Osteoblast (primary cell): ENCODE results near the gene FYCO1. TPM values are rescaled to one million over a fixed set of nuclear protein-coding genes. Genes with fewer than 3 reads are reported as not detected.
A peak's percentile ranks its signal among the peaks of the same experiment; 100 is the strongest.

Experiments
- DNase-seq: peaks from one replicate; pipeline ENCODE4 v3.0.0; 2011; ENCODE audit warnings: low spot score, mixed read lengths; ENCODE audit not compliant: insufficient read length; ENCODE audit errors: missing footprints
- H2AFZ ChIP-seq: 2 replicates; pipeline ENCODE4 v1.6.0; 2011; ENCODE audit warnings: mild to moderate bottlenecking, low read length
- H3K27ac ChIP-seq: 2 replicates; pipeline ENCODE4 v1.5.1; 2011; ENCODE audit warnings: mild to moderate bottlenecking, low read depth, low read length, moderate library complexity
- H3K27me3 ChIP-seq: 2 replicates; pipeline ENCODE4 v1.6.0; 2012; ENCODE audit warnings: mild to moderate bottlenecking, control low read depth, inconsistent platforms, low read length, moderate library complexity; ENCODE audit not compliant: insufficient read depth
- H3K36me3 ChIP-seq: 2 replicates; pipeline ENCODE4 v1.5.1; 2011; ENCODE audit warnings: mild to moderate bottlenecking, low read length, control low read depth, moderate library complexity; ENCODE audit not compliant: insufficient read depth
- H3K4me1 ChIP-seq: 2 replicates; pipeline ENCODE4 v1.5.1; 2011; ENCODE audit warnings: mild to moderate bottlenecking, low read length, control low read depth, moderate library complexity; ENCODE audit not compliant: insufficient read depth
- H3K4me2 ChIP-seq: 2 replicates; pipeline ENCODE4 v1.6.0; 2011; ENCODE audit warnings: mild to moderate bottlenecking, low read length; ENCODE audit not compliant: insufficient read depth
- H3K4me3 ChIP-seq: fragments of 200-600 bp; sonication (generic); 3 replicates; pipeline ENCODE4 v1.5.1; 2012; ENCODE audit warnings: mild to moderate bottlenecking, low read length, inconsistent platforms; ENCODE audit not compliant: insufficient read depth
- H3K79me2 ChIP-seq: 2 replicates; pipeline ENCODE4 v1.6.0; 2012; ENCODE audit warnings: mild to moderate bottlenecking, low read length, control low read depth, inconsistent platforms; ENCODE audit not compliant: insufficient read depth
- H3K9me3 ChIP-seq: 2 replicates; pipeline ENCODE4 v1.5.1; 2011; ENCODE audit warnings: low read depth, low read length, control low read depth
- H4K20me1 ChIP-seq: 2 replicates; pipeline ENCODE4 v1.6.0; 2012; ENCODE audit warnings: mild to moderate bottlenecking, low read length, control low read depth; ENCODE audit not compliant: insufficient read depth
- total RNA-seq: library from RNA; depleted of rRNA; stranded (reverse); fragments of >200 nt; gene quantifications from 2 replicates; pipeline ENCODE4 v1.2.3, GENCODE V29; 2012
- TF ChIP-seq, protein P1 (sequence below): IDR thresholded peaks from 2 replicates; pipeline ENCODE4 v1.5.1; 2011; ENCODE audit warnings: mild to moderate bottlenecking, low read depth, low read length, moderate library complexity; ENCODE audit errors: extremely low read depth

The FYCO1 gene
- total RNA-seq, 1 donor = 25.0 TPM

DNA sequence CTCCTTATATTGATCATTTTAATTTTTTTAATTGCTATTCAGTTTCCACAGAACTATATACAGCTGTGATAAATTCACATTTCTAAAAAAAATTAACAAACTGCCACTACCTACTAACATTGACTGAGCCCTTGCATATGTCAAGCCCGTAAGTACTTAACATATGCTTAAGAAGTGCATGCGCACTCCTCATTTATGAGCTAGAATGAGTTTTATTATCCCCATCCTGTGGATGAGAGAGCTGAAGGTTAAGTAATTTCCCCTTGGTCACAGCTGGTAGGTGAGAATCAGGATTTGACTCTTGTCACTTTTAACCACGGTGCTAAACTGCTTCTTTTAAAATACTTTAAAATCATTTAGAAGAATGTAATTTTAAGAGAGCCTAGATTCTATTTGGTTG is 26.5 kb downstream of the FYCO1 start:
- no peak for DNase-seq
- Histone ChIP-seq H3K27ac (no peak overlapping the region), H3K27me3 (no peaks in the 10 kb centered on the region), H3K4me1 (peaks cover 29% of the 10 kb centered on the region), H3K4me3 (no peak overlapping the region), H3K36me3 (peaks cover 52% of the 10 kb centered on the region), H3K9me3 (no peaks in the 10 kb centered on the region), H2AFZ (no peak overlapping the region), H4K20me1 (peaks cover 6% of the 10 kb centered on the region), H3K79me2 (no peaks in the 10 kb centered on the region), H3K4me2 (no peak overlapping the region)
- TF ChIP-seq, protein P1, sequence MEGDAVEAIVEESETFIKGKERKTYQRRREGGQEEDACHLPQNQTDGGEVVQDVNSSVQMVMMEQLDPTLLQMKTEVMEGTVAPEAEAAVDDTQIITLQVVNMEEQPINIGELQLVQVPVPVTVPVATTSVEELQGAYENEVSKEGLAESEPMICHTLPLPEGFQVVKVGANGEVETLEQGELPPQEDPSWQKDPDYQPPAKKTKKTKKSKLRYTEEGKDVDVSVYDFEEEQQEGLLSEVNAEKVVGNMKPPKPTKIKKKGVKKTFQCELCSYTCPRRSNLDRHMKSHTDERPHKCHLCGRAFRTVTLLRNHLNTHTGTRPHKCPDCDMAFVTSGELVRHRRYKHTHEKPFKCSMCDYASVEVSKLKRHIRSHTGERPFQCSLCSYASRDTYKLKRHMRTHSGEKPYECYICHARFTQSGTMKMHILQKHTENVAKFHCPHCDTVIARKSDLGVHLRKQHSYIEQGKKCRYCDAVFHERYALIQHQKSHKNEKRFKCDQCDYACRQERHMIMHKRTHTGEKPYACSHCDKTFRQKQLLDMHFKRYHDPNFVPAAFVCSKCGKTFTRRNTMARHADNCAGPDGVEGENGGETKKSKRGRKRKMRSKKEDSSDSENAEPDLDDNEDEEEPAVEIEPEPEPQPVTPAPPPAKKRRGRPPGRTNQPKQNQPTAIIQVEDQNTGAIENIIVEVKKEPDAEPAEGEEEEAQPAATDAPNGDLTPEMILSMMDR = no peak

DNA sequence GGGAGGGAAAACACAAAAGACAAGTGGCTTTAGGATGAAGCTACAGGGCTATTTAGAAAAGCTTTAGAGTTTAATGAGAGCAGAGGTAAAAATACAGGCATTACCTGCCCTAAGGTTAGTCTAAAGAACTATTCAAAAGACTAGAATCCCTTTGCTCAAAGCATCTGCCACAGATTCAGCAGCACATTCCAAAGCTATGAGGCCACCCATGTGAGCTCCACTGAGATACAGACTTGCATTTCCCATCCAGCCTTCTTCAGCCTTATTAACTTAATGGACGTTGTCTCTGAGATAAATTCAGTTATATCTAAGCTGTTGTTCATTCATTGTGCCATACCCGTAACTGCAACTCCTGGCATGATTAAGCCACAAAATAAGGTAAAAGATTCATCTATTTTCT is 26.9 kb downstream of the FYCO1 start:
- no peak overlapping the region for H3K4me3 ChIP-seq
- H4K20me1 ChIP-seq = peaks cover 6% of the 10 kb centered on the region
- H2AFZ ChIP-seq = no peak overlapping the region
- H3K79me2 ChIP-seq = no peaks in the 10 kb centered on the region
- H3K9me3 ChIP-seq = no peaks in the 10 kb centered on the region
- no peaks in the 10 kb centered on the region for H3K27me3 ChIP-seq
- peaks cover 56% of the 10 kb centered on the region for H3K36me3 ChIP-seq
- peaks cover 28% of the 10 kb centered on the region for H3K4me1 ChIP-seq
- H3K27ac ChIP-seq = no peak overlapping the region
- TF ChIP-seq, protein P1 = no peak
- no peak overlapping the region for H3K4me2 ChIP-seq
- peak; percentile 89 for DNase-seq

DNA sequence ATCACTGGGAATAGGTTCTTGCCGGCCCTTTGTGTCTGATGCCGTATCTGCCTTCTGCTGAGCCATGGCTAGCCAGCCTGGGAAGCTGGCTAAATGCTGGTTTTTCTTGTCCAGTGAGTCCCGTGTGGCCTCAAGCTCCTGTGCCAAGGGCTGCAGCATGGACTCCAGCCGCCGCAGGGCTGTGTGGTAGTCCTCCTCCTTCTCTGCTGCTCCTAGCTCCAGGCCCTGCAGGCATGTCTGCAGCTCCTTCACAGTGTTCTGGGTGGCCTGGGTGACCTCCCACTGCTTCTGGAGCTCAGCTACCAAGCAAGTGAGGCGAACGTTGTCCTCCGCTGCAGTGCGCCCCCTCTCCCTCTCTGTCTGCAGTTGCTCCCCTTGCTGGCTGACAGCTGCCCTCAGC is 27.5 kb downstream of the FYCO1 start:
- H3K36me3 ChIP-seq = peaks cover 57% of the 10 kb centered on the region
- no peak overlapping the region for H3K4me3 ChIP-seq
- no peaks in the 10 kb centered on the region for H3K9me3 ChIP-seq
- no peak for DNase-seq
- H3K27me3 ChIP-seq = no peaks in the 10 kb centered on the region
- TF ChIP-seq, protein P1 = no peak
- H3K4me2 ChIP-seq = no peak overlapping the region
- H3K4me1 ChIP-seq = peaks cover 22% of the 10 kb centered on the region
- H3K27ac ChIP-seq = no peak overlapping the region
- H3K79me2 ChIP-seq = no peaks in the 10 kb centered on the region
- H2AFZ ChIP-seq = no peak overlapping the region
- H4K20me1 ChIP-seq = peaks cover 6% of the 10 kb centered on the region

DNA sequence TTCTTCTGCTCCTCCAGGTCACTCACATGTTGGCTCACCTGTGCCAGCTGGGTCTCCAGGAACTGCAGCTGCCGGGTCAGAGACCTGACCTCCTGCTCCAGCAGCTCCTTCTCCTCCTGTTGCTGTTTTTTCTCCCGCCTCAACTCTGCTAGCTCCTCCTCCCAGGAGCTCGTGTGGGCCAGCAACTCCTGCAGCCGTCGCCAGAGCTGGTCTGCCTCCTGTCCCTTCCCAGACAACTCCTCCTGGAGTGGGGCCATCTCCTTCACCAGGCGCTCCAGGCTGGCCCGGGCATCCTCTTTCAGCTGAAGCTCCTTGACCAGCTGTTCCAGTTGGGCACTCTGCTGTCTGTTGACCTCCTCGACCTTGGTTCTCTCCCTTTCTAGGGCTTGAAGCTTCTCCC is 27.9 kb downstream of the FYCO1 start:
- no peaks in the 10 kb centered on the region for H3K9me3 ChIP-seq
- TF ChIP-seq, protein P1 = no peak
- H4K20me1 ChIP-seq = peaks cover 6% of the 10 kb centered on the region
- peaks cover 57% of the 10 kb centered on the region for H3K36me3 ChIP-seq
- DNase-seq = no peak
- H3K27me3 ChIP-seq = no peaks in the 10 kb centered on the region
- H3K79me2 ChIP-seq = no peaks in the 10 kb centered on the region
- peaks cover 18% of the 10 kb centered on the region for H3K4me1 ChIP-seq
- H3K4me3 ChIP-seq = no peak overlapping the region
- H3K4me2 ChIP-seq = no peak overlapping the region
- no peak overlapping the region for H3K27ac ChIP-seq
- H2AFZ ChIP-seq = no peak overlapping the region
